ENCODE measurements around the gene DYNC1I1.

- TF ChIP-seq POLR2A (IDR thresholded peaks at IDR 0.05) (no peak), CTCF (IDR thresholded peaks at IDR 0.05 in 8 of 11, conservative IDR thresholded peaks at IDR 0.05 in 3 of 11) (no peak), POLR2AphosphoS5 (IDR thresholded peaks at IDR 0.05) (no peak)
These were observed 249.2 kb downstream of the DYNC1I1 start for GRCh38 chr7:96021568-96021967.
